Measurements from ENCODE around the gene GCHFR.

GRCh38 chr15:40773496-40773895 lies 9.6 kb downstream of the GCHFR start:
- TF ChIP-seq TAF1 (IDR thresholded peaks at IDR 0.05; ENCODE audit: borderline replicate concordance, low read depth, low read length) (no peak), MAX (IDR thresholded peaks at IDR 0.05; ENCODE audit: low read depth) (no peak), RAD21 (IDR thresholded peaks at IDR 0.05; ENCODE audit: low read length) (no peak), SMC3 (IDR thresholded peaks at IDR 0.05; ENCODE audit: low read depth, low read length) (no peak), CTCF (IDR thresholded peaks at IDR 0.05) (no peak), POLR2AphosphoS5 (IDR thresholded peaks at IDR 0.05; ENCODE audit: low read depth, low read length) (no peak), EP300 (IDR thresholded peaks at IDR 0.05; ENCODE audit: borderline replicate concordance in 1 of 2, low read depth in 1 of 2, low read length in 1 of 2) (no peak), TCF12 (IDR thresholded peaks at IDR 0.05) (no peak), USF2 (IDR thresholded peaks at IDR 0.05; ENCODE audit: borderline replicate concordance, low read depth, low read length) (no peak), YY1 (IDR thresholded peaks at IDR 0.05; ENCODE audit: low read depth) (no peak)

Measured in SK-N-SH (cell line).